ENCODE data around the gene ZNF346. TPM values are rescaled to one million over a fixed set of nuclear protein-coding genes. Genes with fewer than 3 reads are reported as not detected.

ZNF346 gene
- total RNA-seq, 1 experiment from 2014 or later: 31.2 TPM

DNA sequence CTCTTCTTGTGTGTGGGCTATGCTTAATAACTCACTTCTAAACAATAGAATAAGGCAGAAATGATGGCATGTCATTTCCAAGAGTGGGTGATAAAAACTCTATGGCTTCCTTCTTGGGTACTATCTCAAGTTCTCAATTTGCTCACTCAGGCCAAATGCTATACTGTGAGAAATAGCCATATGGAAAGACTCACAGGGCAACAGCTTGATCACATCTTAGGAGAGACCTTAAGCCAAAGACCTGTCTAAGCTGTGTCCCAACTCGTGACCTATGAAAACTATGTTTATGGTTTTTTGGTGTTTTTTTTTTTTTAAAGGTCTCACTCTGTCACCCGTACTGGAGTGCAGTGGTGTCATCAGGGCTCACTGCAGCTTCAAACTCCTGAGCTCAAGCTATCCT lies 13.8 kb upstream of the ZNF346 start:
- no TSS peak for BruUV-seq (replicated peaks)
- no peaks in the 10 kb centered on the region for H3K27me3 Mint-ChIP-seq (ENCODE audit: unreplicated experiment)
- intact Hi-C loops (cut with micrococcal nuclease; ENCODE audit: unreplicated experiment): no loop called here
- H3K27ac Mint-ChIP-seq (ENCODE audit: unreplicated experiment): no peak overlapping the region
- DNase-seq: no peak
- no peak overlapping the region for H3K4me3 Mint-ChIP-seq (ENCODE audit: low read depth, unreplicated experiment)
- no peaks in the 10 kb centered on the region for H3K9me3 Mint-ChIP-seq (ENCODE audit: low read depth, unreplicated experiment)
- CTCF ChIA-PET: interaction anchor here (1.0 kb wide), 1 partner anchor 12 kb away, joined by 4 read pairs; no protein-coding TSS in a partner anchor
- peaks cover 27% of the 10 kb centered on the region for H3K36me3 Mint-ChIP-seq (ENCODE audit: insufficient read depth, unreplicated experiment)
- TF ChIP-seq, protein P1, sequence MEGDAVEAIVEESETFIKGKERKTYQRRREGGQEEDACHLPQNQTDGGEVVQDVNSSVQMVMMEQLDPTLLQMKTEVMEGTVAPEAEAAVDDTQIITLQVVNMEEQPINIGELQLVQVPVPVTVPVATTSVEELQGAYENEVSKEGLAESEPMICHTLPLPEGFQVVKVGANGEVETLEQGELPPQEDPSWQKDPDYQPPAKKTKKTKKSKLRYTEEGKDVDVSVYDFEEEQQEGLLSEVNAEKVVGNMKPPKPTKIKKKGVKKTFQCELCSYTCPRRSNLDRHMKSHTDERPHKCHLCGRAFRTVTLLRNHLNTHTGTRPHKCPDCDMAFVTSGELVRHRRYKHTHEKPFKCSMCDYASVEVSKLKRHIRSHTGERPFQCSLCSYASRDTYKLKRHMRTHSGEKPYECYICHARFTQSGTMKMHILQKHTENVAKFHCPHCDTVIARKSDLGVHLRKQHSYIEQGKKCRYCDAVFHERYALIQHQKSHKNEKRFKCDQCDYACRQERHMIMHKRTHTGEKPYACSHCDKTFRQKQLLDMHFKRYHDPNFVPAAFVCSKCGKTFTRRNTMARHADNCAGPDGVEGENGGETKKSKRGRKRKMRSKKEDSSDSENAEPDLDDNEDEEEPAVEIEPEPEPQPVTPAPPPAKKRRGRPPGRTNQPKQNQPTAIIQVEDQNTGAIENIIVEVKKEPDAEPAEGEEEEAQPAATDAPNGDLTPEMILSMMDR (IDR thresholded peaks at IDR 0.05; ENCODE audit: unreplicated experiment): no peak
- no peaks in the 10 kb centered on the region for H3K4me1 Mint-ChIP-seq (ENCODE audit: low read depth, unreplicated experiment)

DNA sequence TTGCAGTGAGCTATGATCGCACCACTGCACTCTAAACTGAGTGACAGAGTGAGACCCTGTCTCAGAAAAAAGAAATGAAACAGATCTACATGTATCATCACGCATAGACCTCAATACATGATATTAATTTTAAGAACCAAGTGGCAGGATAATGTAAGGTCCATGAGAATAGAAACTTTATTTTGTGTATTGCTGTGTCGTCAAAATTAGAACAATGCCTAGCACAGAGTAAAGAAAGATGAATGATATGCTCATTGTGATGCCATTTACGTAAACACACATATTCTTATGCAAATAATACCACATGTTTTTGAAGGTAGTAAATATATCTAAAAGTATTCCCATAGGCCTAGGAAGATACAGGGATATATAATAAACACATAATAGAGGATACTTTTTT lies 12.3 kb upstream of the ZNF346 start:
- Mint-ChIP-seq H3K4me1 (ENCODE audit: low read depth, unreplicated experiment) (no peaks in the 10 kb centered on the region), H3K4me3 (ENCODE audit: low read depth, unreplicated experiment) (no peak overlapping the region), H3K36me3 (ENCODE audit: insufficient read depth, unreplicated experiment) (peaks cover 22% of the 10 kb centered on the region), H3K9me3 (ENCODE audit: low read depth, unreplicated experiment) (no peaks in the 10 kb centered on the region), H3K27ac (ENCODE audit: unreplicated experiment) (no peak overlapping the region), H3K27me3 (ENCODE audit: unreplicated experiment) (no peaks in the 10 kb centered on the region)
- DNase-seq: no peak
- BruUV-seq (replicated peaks): no TSS peak
- CTCF ChIA-PET: no interaction called here
- intact Hi-C loops (cut with micrococcal nuclease; ENCODE audit: unreplicated experiment): no loop called here
- TF ChIP-seq, protein P1 (IDR thresholded peaks at IDR 0.05; ENCODE audit: unreplicated experiment): no peak

DNA sequence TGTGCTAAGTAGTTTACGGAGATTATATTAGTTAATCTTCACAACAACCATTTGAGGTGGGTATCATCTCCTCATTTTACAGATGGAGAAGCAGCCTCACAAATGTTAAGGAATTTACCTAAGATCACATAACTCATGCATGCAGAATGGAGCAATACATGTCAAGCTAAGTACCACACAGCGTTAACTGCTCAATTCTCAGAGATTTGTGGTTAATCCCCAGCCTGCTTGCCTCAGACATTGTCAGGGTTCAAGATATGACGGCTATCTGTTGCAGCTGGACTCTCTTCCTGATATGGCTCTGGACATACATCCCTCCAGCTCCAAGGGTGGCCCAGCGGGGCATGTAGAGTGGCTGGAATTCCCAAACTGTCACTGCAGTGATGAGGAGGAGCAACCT lies 7.3 kb upstream of the ZNF346 start:
- CTCF ChIA-PET: interaction anchor here (0.6 kb wide), 1 partner anchor 17 kb away, joined by 4 read pairs; no protein-coding TSS in a partner anchor
- H3K4me1 Mint-ChIP-seq (ENCODE audit: low read depth, unreplicated experiment): no peaks in the 10 kb centered on the region
- no TSS peak for BruUV-seq (replicated peaks)
- DNase-seq: no peak
- TF ChIP-seq, protein P1 (IDR thresholded peaks at IDR 0.05; ENCODE audit: unreplicated experiment): no peak
- no peaks in the 10 kb centered on the region for H3K36me3 Mint-ChIP-seq (ENCODE audit: insufficient read depth, unreplicated experiment)
- no peak overlapping the region for H3K4me3 Mint-ChIP-seq (ENCODE audit: low read depth, unreplicated experiment)
- H3K9me3 Mint-ChIP-seq (ENCODE audit: low read depth, unreplicated experiment): no peaks in the 10 kb centered on the region
- intact Hi-C loops (cut with micrococcal nuclease; ENCODE audit: unreplicated experiment): no loop called here
- H3K27ac Mint-ChIP-seq (ENCODE audit: unreplicated experiment): no peak overlapping the region
- no peaks in the 10 kb centered on the region for H3K27me3 Mint-ChIP-seq (ENCODE audit: unreplicated experiment)

DNA sequence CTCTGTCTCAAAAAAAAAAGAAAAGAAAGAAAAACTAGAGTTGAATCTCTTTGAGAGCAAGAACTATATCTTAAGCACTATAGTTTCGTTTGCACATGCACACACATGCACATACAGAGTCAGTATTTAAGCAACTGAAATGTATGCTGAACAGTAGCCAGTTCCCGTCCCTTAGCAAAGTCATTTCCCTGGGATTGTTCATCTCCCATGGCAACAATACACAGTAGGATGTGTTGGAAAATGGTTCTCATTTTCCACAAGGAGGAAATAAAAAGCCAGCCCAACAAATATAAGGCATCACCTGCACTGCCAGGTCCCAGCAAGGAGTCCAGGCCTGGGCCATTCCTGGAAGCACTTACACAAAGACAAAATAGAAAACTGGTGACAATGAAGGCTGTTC lies 4.2 kb upstream of the ZNF346 start:
- TF ChIP-seq, protein P1 (IDR thresholded peaks at IDR 0.05; ENCODE audit: unreplicated experiment): no peak
- no peaks in the 10 kb centered on the region for H3K9me3 Mint-ChIP-seq (ENCODE audit: low read depth, unreplicated experiment)
- CTCF ChIA-PET: no interaction called here
- no peak overlapping the region for H3K27ac Mint-ChIP-seq (ENCODE audit: unreplicated experiment)
- BruUV-seq (replicated peaks): no TSS peak
- peaks cover 11% of the 10 kb centered on the region for H3K4me1 Mint-ChIP-seq (ENCODE audit: low read depth, unreplicated experiment)
- no peak overlapping the region for H3K4me3 Mint-ChIP-seq (ENCODE audit: low read depth, unreplicated experiment)
- peaks cover 18% of the 10 kb centered on the region for H3K36me3 Mint-ChIP-seq (ENCODE audit: insufficient read depth, unreplicated experiment)
- intact Hi-C loops (cut with micrococcal nuclease; ENCODE audit: unreplicated experiment): no loop called here
- H3K27me3 Mint-ChIP-seq (ENCODE audit: unreplicated experiment): no peaks in the 10 kb centered on the region
- DNase-seq: no peak

Data from Calu3 (cell line).